GM20431 (cell line): ENCODE measurements around the gene DHX34.
"Not testable (repeated sequence)": the region's sequence is repeated elsewhere in the genome, so short reads cannot be mapped to it uniquely, and the experiment has no call there.

Experiments used
- in situ Hi-C: fragments of 300-500 bp; cut with MseI, MboI; formaldehyde crosslinking; loops from one replicate; pipeline ENCODE4 v1.15.0; 2020; ENCODE audit warnings: low sequenced_read_pairs; ENCODE audit not compliant: unreplicated experiment

Gene DHX34

GRCh38 chr19:47384533-47384932, 35.4 kb downstream of the DHX34 start:
- in situ Hi-C loops, result loop anchor here (25.0 kb wide), 1 partner anchor 97 kb away; no protein-coding TSS in a partner anchor

GRCh38 chr19:47386582-47386981, 37.5 kb downstream of the DHX34 start:
- in situ Hi-C loops, result loop anchor here (25.0 kb wide), 1 partner anchor 99 kb away; no protein-coding TSS in a partner anchor

GRCh38 chr19:47387623-47388022, 38.5 kb downstream of the DHX34 start:
- in situ Hi-C loops, result loop anchor here (25.0 kb wide), 1 partner anchor 100 kb away; no protein-coding TSS in a partner anchor

- in situ Hi-C loops, result loop anchor here (25.0 kb wide), 1 partner anchor 101 kb away; no protein-coding TSS in a partner anchor
Observed at GRCh38 chr19:47388721-47389120, 39.6 kb downstream of the DHX34 start.

DNA sequence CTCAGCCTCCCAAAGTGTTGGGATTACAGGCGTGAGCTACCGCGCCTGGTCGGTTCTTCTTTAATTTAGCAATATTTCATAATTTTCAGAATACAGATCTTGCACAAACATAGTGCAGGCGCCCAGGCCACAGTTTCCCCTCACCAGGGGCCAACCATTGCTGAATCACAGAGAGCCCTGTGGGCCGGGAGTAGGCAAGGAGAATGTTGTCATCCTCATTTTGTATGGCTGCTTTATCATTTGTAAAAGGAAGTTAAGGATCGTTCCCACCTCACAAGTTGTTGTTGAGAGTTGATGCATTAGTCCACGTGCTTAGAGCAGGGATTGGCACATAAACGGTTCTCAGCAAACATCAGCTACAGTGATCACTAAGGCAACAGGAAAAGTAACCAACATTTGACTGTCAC, 40.0 kb downstream of the DHX34 start:
- in situ Hi-C loops, result loop anchor here (25.0 kb wide), 1 partner anchor 102 kb away; no protein-coding TSS in a partner anchor

DNA sequence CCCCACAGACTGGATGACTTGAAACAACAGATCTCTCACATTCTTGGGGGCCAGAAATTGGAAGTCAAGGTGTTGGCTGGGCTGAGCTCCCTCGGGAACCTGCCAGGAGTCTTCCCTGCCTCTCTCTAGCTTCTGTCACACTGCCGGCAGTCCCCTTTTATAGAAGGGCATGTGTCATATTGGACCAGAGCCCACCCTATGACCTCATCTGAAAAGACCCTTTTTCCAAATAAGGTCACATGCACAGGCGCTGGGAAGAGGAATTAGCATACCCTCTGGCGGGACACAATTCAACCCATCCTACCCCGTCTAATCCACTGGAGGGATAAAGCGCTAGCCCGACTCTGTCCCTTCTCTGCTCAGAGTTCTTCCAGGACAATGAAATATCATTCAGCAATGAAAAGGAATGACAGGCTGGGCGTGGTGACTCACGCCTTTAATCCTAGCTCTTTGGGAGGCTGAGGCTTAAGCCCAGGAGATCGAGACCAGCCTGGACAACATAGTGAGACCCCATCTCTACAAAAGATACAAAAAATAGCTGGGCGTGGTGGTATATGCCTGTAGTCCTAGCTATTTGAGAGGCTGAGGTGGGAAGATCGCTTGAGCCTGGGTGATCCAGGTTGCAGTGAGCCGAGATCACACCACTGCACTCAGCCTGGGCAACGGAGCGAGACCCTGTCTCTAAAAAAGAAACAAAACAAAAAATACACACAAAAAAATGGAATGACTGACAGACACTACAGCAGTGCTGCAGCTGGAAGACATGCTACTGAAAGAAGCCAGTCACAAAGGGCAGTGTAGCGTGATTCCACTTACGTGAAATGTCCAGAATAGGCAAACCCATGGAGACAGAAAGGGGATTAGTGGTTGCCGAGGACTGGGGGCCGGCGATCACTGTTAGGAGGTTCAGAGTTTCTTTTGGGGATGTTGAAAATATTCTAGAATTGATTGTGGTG, 41.7 kb downstream of the DHX34 start:
- in situ Hi-C loops, result loop anchor here (25.0 kb wide), 1 partner anchor 104 kb away; no protein-coding TSS in a partner anchor

DNA sequence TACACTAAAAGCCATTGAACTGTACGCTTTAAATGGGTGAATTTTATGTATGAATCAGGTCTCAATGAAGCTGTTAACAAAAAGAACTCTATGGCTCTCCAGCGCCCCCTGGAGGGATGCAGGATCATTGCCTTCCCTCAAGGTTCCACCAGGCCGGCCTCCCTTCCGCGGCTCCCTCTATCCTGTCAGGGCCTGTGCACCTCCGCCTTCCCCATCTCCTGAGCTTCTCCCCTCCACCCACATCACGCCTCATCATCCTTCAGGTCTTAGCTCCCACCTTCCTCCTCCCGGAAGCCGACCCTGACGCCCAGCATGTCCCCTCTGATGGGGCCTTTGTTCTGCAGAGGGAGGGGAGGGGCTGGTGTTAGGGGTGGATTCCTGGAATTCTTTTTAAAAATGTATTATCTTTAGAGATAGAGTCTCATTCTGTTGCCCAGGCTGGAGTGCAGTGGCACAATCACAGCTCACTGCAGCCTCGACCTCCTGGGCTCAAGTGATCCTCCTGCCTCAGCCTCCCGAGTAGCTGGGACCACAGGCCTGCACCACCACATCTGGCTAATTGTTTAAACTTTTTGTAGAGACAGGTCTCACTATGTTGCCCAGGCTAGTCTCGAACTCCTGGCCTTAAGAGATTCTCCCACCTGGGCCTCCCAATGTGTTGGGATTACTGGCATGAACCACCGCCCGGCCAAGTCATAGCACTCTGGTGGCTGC, 42.6 kb downstream of the DHX34 start:
- in situ Hi-C loops, result loop anchor here (25.0 kb wide), 1 partner anchor 104 kb away; no protein-coding TSS in a partner anchor

DNA sequence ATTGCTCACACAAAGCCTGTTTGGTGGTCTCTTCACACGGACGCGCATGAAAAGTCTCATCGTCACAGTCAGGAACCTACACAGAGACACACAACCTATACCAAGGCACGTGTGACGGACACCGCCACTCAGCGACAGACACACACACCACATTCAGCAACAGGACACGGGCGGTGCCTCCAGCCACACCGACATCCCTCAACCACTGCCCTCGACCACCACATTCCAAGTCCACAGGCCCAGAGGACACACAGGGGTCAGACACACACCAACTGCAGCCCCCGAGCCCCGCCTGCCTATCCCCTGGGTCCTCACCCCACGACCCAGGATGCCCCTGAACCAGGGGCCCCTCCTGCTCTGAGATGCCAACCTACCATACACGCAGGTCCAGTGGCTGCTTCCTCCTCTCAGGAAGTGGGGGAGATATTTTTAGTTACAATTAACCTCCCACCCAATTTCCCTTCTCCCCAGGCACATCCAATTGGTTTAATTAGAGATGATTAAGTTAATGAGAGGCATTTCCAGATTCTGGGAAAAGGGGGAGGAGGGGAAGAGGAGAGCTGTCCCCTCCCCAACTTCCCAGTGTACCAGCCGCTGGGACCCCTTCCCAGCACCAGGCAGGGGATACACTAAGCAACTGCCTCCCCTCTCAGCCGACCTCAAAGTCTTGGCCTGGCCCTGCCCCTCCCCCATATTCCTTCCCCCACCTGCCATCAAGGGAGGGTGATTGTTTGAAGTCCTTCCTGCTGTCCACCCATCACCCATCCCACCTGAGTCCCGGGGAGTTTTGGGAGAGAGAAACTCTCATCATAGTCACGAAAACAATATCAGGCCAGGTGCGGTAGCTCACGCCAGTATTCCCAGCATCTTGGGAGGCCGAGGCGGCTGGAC, 49.8 kb downstream of the DHX34 start:
- in situ Hi-C loops, result loop anchor here (25.0 kb wide), 1 partner anchor 112 kb away; no protein-coding TSS in a partner anchor

DNA sequence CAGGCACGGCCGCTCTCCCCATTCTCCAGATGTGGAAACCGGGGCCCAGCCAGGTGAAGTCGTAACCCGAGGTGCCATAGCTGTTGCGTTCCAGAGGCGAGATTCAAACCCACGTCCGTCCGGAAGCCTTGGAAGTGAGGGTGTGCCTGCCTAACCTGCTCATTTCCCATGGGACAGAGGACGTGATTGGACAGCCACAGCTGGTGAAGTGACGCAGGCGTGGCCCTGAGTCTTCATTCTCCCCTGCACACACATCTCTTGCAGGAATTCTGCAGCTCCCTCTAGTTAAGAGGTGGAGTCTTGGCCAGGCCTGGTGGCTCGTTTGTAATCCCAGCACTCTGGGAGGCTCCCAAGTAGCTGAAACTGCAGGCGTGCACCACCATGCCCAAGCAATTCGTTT, 53.4 kb downstream of the DHX34 start:
- in situ Hi-C loops, result no loop called here

- in situ Hi-C loops, result no loop called here
Observed at GRCh38 chr19:47404334-47405196, 55.5 kb downstream of the DHX34 start.

GRCh38 chr19:47405197-47405550, 56.1 kb downstream of the DHX34 start:
- in situ Hi-C loops, result no loop called here

- in situ Hi-C loops, result no loop called here
Observed at GRCh38 chr19:47405854-47406417, 56.8 kb downstream of the DHX34 start.

DNA sequence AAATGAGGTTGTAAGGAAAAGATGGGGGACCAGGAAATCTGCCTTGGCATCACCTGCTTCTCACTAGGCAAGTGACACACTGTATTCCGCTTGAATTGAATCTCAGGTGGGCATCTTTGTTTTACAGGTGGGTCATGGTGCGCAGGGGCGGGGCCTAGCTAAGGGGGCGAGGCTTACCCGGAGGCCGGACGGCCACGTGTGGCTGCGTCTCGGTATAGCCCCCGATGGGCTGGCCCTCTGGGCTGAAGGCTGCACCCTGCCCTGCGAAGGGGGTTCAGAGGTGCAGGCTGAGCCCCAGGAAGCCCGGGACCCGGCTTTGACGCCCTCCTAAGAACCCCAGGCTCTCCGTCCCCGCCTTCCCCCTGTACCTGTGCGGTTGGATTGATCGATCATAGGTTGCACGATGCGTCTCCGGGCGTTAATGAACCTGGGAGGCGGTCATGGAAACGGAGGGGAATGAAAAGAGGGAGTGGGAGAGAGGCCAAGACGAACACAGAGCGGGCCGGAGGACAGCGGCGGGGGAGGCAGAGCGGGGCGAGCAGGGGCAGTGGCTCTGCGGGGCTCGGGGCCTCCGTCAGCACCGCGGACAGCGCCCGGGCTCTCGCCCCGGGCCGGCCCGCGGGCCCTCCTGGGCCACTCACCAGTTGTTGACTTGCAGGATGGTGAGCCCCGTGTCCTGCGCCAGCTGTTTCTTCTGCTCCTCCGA, 57.7 kb downstream of the DHX34 start:
- in situ Hi-C loops, result no loop called here

DNA sequence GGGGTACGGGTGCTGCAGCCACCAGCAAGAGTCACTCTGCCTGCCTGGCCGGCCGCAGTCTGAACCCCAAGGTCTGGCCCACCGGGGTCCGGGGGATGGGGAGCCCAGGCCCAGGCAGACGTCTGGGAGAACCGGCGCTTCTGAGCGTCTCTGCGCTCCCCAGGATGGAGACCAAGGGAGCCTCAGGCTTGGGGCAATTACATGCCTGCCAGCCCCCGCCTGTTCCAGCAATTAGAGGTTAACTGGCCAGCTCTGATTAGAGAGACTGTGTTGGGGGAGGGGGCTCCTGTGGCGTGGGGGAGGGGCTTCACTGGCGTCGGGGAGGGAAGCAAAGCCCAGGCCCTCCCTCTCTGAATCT, 58.3 kb downstream of the DHX34 start:
- in situ Hi-C loops, result no loop called here

- in situ Hi-C loops, result no loop called here
Observed at GRCh38 chr19:47408156-47408938, 59.2 kb downstream of the DHX34 start.

- in situ Hi-C loops, result no loop called here
Observed at GRCh38 chr19:47411101-47411500, 62.0 kb downstream of the DHX34 start.

DNA sequence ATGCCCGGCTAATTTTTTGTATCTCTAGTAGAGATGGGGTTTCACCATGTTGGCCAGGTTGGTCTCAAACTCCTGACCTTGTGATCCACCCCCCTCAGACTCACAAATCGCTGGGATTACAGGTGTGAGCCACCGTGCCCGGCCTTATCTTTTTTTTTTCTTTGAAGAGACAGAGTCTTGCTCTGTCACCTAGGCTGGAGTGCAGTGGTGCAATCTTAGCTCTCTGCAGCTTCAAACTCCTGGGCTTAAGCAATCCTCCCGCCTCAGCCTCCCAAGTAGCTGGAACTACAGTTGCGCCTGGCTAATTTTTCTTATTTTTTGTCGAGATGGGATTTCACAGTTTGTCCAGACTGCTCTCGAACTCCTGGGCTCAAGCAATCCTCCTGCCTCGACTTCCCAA, 62.6 kb downstream of the DHX34 start:
- in situ Hi-C loops, result not testable (repeated sequence)
